Measurements from ENCODE around the gene TMEM184C.

DNA sequence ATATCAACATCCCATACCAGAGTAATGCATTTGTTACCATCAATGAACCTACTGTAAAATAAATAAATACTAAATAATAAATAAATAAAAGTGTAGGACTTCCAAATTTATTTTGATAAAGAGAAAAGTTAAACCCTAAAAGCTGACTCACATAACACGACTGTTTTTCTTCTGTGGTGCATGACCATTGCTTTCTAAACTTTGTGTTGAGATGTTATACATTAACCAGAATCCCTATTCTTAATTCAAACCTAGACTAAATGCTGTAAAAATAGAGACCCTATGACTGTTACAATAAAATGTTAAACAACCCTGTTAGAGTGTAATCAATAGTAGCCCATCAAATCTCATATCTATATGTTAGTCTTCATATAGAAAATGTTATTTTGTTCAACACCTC lies 87.6 kb downstream of the TMEM184C start:
- TF ChIP-seq PATZ1 (CRISPR knock-in tag; IDR thresholded peaks at IDR 0.05; ENCODE audit: borderline replicate concordance), result no peak
- no peak for TF ChIP-seq ZNF70 (CRISPR knock-in tag; IDR thresholded peaks at IDR 0.05)
- TF ChIP-seq, protein P1, sequence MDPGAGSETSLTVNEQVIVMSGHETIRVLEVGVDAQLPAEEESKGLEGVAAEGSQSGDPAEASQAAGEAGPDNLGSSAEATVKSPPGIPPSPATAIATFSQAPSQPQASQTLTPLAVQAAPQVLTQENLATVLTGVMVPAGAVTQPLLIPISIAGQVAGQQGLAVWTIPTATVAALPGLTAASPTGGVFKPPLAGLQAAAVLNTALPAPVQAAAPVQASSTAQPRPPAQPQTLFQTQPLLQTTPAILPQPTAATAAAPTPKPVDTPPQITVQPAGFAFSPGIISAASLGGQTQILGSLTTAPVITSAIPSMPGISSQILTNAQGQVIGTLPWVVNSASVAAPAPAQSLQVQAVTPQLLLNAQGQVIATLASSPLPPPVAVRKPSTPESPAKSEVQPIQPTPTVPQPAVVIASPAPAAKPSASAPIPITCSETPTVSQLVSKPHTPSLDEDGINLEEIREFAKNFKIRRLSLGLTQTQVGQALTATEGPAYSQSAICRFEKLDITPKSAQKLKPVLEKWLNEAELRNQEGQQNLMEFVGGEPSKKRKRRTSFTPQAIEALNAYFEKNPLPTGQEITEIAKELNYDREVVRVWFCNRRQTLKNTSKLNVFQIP (CRISPR knock-in tag; IDR thresholded peaks at IDR 0.05; ENCODE audit: borderline replicate concordance, low read depth), result no peak
- no peak for TF ChIP-seq PPARA (CRISPR knock-in tag; IDR thresholded peaks at IDR 0.05; ENCODE audit: borderline replicate concordance)
- TF ChIP-seq ESRRG (CRISPR knock-in tag; IDR thresholded peaks at IDR 0.05), result no peak
- no peak for TF ChIP-seq ARNTL (CRISPR knock-in tag; IDR thresholded peaks at IDR 0.05; ENCODE audit: borderline replicate concordance, low read depth)
- no peak for TF ChIP-seq GLIS3 (CRISPR knock-in tag; IDR thresholded peaks at IDR 0.05)
- no peak for TF ChIP-seq TOX (CRISPR knock-in tag; IDR thresholded peaks at IDR 0.05; ENCODE audit: borderline replicate concordance)
- TF ChIP-seq, protein P2, sequence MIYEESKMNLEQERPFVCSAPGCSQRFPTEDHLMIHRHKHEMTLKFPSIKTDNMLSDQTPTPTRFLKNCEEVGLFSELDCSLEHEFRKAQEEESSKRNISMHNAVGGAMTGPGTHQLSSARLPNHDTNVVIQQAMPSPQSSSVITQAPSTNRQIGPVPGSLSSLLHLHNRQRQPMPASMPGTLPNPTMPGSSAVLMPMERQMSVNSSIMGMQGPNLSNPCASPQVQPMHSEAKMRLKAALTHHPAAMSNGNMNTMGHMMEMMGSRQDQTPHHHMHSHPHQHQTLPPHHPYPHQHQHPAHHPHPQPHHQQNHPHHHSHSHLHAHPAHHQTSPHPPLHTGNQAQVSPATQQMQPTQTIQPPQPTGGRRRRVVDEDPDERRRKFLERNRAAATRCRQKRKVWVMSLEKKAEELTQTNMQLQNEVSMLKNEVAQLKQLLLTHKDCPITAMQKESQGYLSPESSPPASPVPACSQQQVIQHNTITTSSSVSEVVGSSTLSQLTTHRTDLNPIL (CRISPR knock-in tag; IDR thresholded peaks at IDR 0.05; ENCODE audit: low read depth), result no peak
- no peak for TF ChIP-seq ZFP3 (CRISPR knock-in tag; IDR thresholded peaks at IDR 0.05)
- no peak for TF ChIP-seq ZNF8 (CRISPR knock-in tag; IDR thresholded peaks at IDR 0.05)
- TF ChIP-seq RARB (CRISPR knock-in tag; IDR thresholded peaks at IDR 0.05), result no peak
